Panc1 (cell line): ENCODE measurements around the gene JPH3.

Source experiments
- CTCF ChIP-seq: fragments of 450-650 bp; IDR thresholded peaks from 2 replicates; pipeline ENCODE4 v1.5.1; 2017; ENCODE audit warnings: mild to moderate bottlenecking
- POLR2AphosphoS5 ChIP-seq: IDR thresholded peaks from 2 replicates; pipeline ENCODE4 v1.6.1; 2012; ENCODE audit warnings: mild to moderate bottlenecking, low read depth, low read length, moderate library complexity
- REST ChIP-seq, 2 experiments: IDR thresholded peaks; 2 replicates each; pipeline ENCODE4 v1.6.1; 2011 to 2012; ENCODE audit warnings: low read depth in 2 of 2, control low read depth in 1 of 2, low read length in 1 of 2, mild to moderate bottlenecking in 1 of 2, moderate library complexity in 1 of 2; ENCODE audit not compliant: insufficient read depth in 1 of 2
- TCF7L2 ChIP-seq: IDR thresholded peaks from 2 replicates; pipeline ENCODE4 v1.6.1; 2011; ENCODE audit warnings: mild to moderate bottlenecking, low read depth, low read length, inconsistent platforms

GRCh38 chr16:87720446-87720845 is 118.1 kb downstream of the JPH3 start:
- no peak for TF ChIP-seq CTCF
- no peak for TF ChIP-seq REST (IDR thresholded peaks at IDR 0.05; ENCODE audit: insufficient read depth in 1 of 2, low read depth in 2 of 2, low read length in 1 of 2)
- TF ChIP-seq POLR2AphosphoS5: no peak
- TF ChIP-seq TCF7L2: no peak
